GM13976 (cell line): Measurements from ENCODE around the gene SOBP.

Experiments
- DNase-seq: peaks from one replicate; pipeline ENCODE4 v3.0.0; 2012; ENCODE audit warnings: low spot score
- CTCF ChIP-seq: IDR thresholded peaks from 2 replicates; pipeline ENCODE4 v1.5.1; 2012; ENCODE audit warnings: borderline replicate concordance, mild to moderate bottlenecking; ENCODE audit not compliant: insufficient read depth; ENCODE audit errors: extremely low read depth, missing control alignments, control extremely low read depth
- in situ Hi-C: fragments of 300-500 bp; cut with MboI; formaldehyde crosslinking; loops from one replicate; pipeline ENCODE4 v1.12.0; 2022; ENCODE audit warnings: low sequenced_read_pairs, mixed read lengths, inconsistent platforms; ENCODE audit not compliant: unreplicated experiment

Gene SOBP

GRCh38 chr6:107579456-107580056, 89.6 kb downstream of the SOBP start:
- no peak for DNase-seq
- no peak for TF ChIP-seq CTCF
- in situ Hi-C loops = no loop called here

GRCh38 chr6:107582086-107582485, 92.2 kb downstream of the SOBP start:
- DNase-seq = no peak
- in situ Hi-C loops = no loop called here
- TF ChIP-seq CTCF = no peak

DNA sequence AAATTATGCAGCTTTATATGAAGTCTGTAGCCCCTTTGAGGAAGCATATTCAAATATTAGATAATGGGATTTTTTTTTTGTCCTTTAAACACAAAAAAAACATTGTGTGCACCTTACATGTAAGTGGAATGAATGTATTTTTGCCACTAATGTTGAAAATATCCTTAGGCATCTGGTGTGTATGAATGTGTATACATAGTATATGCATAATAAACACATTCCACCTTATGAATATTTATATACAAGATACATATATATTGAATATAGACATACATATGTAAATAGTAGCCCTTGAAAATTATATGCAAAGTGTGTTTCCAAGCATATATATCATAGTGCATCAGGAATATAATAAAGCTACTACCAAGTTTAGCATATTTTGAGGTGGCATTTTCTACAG, 94.8 kb downstream of the SOBP start:
- DNase-seq = no peak
- in situ Hi-C loops = no loop called here
- no peak for TF ChIP-seq CTCF

GRCh38 chr6:107585815-107586435, 96.0 kb downstream of the SOBP start:
- in situ Hi-C loops = no loop called here
- TF ChIP-seq CTCF = no peak
- DNase-seq = no peak

GRCh38 chr6:107587451-107587850, 97.5 kb downstream of the SOBP start:
- in situ Hi-C loops = no loop called here
- no peak for TF ChIP-seq CTCF
- DNase-seq = no peak

- DNase-seq = no peak
- in situ Hi-C loops = no loop called here
- TF ChIP-seq CTCF = no peak
Measured at GRCh38 chr6:107589199-107589598, 99.3 kb downstream of the SOBP start.
